ENCODE measurements around the gene GRID2IP.
"Not testable (repeated sequence)": the region's sequence is repeated elsewhere in the genome, so short reads cannot be mapped to it uniquely, and the experiment has no call there.

GRID2IP gene

GRCh38 chr7:6551016-6551511 lies at the start of gene GRID2IP:
TSS of gene GRID2IP (minus strand) at chr7:6551461. CDS start at chr7:6551436, 25 bp downstream.
- no peak for DNase-seq

GRCh38 chr7:6600093-6600492 lies 48.8 kb upstream of the GRID2IP start:
- DNase-seq: no peak

DNA sequence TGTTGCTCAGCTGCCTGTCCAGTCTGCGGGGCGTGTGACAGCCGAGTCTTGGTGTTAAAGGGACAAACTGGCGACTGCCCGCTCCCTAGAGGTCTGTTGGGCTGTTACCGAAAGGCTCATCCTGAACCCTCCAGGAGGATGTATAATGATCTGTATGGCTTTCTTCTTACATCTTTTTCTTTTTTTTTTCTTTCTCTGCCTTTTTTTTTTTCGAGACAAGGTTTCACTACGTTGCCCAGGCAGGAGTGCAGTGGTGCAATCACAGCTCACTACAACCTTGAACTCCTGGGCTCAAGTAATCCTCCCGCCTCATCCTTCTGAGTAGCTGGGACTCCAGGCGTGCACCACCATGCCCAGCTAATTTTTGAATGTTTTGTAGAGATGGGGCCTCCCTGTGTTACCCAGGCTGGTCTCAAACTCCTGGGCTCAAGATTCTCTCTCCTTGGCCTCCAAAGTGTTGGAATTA lies 39.4 kb upstream of the GRID2IP start:
- DNase-seq: no peak

GRCh38 chr7:6589829-6590644 lies 38.8 kb upstream of the GRID2IP start, which contains the start of gene INTS15:
TSS of gene INTS15 (plus strand) at chr7:6590021. CDS start at chr7:6590284, 263 bp downstream.
- peak; percentile 93 for DNase-seq

DNA sequence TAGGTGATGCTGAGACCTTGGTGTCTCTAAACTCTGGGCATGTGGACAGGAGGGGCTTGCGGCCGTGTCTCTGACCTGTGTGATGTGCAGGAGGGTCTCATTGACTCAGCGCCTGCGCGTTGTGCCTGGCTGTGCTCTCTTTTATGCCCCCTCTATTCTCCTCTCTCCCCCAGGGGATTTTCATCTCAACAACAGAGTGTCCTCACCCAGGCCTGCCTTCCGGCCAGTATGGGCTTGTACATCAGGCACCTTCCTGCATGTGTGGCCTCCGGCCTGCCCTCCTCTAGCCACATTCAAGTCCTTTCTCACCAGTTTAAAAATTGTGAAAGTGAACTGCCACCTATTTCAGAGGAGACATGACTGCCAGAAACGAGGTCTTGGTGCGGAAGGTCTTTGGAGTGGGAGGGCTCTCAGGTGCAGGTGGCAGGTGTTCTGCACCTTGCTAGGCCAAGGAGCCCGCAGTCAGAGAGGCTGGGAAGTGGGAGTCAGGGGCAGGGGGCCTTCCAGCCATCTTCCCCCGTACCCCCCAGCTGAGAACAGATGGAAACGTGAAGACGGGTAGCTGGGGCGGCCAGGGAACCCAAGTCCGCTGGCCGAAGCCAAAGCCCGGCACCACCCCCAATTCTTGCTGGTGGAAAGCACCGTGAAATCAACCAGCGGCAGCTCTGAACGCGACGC lies 38.0 kb upstream of the GRID2IP start:
- no peak for DNase-seq

DNA sequence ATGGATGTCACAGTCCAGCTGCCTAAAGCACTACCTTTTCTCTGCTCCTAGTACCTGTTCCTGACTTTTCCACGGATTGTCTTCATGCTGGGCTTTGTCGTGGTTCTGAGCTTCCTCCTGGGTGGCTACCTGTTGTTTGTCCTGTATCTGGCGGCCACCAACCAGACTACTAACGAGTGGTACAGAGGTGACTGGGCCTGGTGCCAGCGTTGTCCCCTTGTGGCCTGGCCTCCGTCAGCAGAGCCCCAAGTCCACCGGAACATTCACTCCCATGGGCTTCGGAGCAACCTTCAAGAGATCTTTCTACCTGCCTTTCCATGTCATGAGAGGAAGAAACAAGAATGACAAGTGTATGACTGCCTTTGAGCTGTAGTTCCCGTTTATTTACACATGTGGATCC lies 37.3 kb upstream of the GRID2IP start:
- DNase-seq: no peak

DNA sequence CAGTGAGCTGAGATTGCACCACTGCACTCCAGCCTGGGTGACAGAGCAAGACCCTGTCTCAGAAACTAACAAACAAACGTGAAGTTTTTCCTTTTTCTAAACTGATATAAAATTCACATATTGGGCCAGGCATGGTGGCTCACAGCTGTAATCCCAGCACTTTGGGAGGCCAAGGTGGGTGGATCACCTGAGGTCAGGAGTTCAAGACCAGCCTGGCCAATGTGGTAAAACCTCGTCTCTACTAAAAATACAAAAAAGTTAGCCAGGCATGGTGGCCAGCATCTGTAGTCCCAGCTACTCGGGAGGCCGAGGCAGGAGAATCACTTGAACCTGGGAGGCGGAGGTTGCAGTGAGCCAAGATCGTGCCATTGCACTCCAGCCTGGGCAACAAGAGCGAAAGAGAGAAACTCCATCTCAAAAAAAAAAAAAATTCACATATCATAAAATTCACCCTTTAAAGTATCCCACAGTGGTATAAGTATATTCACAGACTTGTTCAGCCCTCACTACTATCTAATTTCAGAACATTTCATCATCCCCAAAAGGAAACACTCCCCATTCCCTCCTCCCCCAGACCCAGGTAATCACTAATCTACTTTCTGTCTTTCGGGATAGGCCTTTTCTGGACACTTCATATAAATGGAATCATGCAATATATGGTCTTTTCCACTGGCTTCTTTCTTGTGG lies 34.6 kb upstream of the GRID2IP start:
- not testable (repeated sequence) for DNase-seq

DNA sequence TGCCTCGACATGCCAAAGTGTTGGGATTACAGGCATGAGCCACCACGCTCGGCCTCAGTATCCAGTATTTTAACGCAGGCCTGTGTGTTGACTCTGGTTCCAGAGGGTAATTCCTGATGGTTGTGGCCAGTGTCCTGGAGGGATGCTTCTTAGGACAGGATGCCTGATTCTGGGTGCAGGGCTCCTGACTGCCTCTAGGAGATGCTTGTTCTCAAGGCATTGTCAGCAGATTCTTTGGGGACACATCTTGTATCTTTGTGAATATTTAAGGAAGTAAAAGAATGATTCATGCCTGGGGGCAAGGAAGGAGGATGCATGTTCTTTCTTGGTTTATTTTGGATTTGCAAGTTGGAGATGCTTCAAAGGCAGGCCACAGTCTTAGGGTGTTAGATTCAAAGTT lies 28.2 kb upstream of the GRID2IP start:
- DNase-seq: no peak

GRCh38 chr7:6578114-6579084 lies 27.1 kb upstream of the GRID2IP start:
- DNase-seq: no peak

DNA sequence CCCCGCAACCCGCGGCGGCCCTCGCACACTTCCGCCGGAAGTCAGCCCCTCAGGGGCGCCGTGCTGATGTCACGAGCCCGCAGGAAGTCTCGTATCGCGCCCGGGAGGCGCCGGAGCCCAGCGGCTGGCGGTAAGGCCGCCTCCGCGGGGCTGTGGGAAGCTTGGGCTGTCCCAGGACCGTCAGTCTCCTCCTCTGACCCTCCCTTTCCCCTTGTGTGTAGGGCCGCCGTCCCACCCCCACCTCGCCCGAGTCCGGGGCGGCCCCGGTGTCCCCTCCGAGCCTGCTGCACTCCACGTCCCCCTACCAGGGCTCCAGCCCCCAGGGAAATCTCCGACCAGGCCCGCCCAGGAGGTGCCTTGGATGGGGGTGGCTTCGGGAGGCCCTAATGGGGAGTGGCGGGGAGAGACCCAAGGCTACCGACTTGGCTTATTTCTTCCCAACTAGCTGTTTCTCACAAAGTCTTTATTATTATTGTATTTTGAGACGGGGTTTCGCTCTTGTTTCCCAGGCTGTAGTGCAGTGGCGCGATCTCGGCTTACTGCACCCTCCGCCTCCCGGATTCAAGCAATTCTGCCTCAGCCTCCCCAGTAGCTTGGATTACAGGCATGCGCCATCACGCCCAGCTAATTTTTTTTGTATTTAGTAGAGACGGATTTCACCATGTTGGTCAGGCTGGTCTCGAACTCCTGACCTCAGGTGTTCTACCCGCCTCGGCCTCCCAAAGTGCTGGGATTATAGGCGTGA lies 26.3 kb upstream of the GRID2IP start, which contains the start of gene ZDHHC4:
Gene ZDHHC4, plus strand, starts transcription at position 86 of the 745 bp plus-strand sequence. CDS start 3,108 bp downstream, outside the sequence.
- peak; percentile 93 for DNase-seq

- not testable (repeated sequence) for DNase-seq
Observed at GRCh38 chr7:6576867-6577368, 25.7 kb upstream of the GRID2IP start.

DNA sequence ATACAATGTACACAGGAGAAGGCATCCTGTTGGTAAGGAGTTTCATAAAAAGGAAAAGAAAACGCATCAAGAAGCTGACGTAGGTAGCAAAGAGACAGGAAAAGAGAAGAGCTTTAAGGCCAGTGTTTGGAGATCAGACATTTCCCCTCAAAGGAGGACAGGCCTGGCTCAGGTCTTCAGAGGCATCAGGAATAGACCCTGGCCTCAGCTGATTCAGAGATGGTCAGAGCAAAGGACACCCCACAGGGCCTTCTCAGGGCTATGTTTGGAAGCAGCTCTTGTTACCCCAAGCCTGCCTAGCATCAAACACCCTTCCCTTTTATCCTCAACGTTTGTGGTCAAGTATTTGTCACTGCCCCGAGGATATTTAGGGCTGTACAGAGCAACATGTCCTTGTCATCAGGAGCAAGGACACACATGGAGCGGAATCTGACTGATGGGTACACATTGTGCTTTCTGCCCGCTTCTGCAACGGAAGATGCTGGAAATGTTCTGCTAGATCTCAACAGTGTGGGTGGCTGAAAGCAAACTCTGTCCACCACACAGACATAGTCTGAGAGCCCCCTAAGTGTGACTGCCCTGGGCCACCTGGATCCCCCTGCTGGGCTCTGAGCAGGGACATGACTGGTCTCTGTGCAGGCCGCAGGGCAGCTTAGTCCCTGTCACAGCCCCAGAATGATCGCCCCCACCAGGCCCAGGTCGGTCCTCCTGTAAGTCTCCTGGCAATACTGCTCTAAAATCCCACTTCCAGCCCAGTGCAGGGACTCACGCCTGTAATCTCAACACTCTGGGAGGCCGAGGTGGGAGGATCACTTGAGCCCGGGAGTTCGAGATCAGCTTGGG lies 25.0 kb upstream of the GRID2IP start:
- peak; percentile 68 for DNase-seq

DNA sequence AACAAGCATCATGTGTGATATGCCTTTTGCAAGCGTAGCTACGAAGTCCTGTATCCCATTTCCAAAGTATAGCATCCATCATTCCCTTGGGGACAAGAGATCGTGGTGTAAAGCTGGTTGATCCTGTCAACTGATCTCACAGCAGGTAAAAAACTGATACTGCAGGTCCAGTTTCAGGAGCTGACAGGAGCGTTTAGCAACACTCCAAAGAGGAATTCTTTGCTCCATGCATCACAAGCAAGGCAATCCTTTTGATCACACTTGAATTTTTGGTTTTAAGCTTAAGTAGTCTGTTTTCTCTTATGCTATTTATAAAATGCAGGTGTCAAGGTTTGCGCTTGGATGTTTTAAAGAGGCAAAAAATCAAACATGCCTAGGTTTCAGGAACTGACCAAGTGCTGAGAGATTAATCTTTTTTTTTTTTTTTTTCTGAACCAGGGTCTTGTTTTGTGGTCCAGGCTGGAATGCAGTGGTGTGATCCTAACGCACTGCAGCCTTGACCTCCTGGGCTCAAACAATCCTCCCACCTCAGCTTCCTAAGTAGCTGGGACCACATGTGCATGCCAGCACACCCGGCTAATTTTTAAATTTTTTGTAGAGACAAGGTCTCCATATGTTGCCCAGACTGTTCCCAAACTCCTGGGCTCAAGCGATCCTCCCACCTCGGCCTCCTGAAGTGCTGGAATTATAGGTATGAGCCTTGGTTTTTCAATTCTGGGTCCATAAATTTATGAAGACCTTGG lies 24.2 kb upstream of the GRID2IP start:
- DNase-seq: no peak

GRCh38 chr7:6571160-6571779 lies 20.0 kb upstream of the GRID2IP start:
- no peak for DNase-seq

- no peak for DNase-seq
Observed at GRCh38 chr7:6567886-6568285, 16.6 kb upstream of the GRID2IP start.

- DNase-seq: no peak
Observed at GRCh38 chr7:6565655-6566054, 14.4 kb upstream of the GRID2IP start.

DNA sequence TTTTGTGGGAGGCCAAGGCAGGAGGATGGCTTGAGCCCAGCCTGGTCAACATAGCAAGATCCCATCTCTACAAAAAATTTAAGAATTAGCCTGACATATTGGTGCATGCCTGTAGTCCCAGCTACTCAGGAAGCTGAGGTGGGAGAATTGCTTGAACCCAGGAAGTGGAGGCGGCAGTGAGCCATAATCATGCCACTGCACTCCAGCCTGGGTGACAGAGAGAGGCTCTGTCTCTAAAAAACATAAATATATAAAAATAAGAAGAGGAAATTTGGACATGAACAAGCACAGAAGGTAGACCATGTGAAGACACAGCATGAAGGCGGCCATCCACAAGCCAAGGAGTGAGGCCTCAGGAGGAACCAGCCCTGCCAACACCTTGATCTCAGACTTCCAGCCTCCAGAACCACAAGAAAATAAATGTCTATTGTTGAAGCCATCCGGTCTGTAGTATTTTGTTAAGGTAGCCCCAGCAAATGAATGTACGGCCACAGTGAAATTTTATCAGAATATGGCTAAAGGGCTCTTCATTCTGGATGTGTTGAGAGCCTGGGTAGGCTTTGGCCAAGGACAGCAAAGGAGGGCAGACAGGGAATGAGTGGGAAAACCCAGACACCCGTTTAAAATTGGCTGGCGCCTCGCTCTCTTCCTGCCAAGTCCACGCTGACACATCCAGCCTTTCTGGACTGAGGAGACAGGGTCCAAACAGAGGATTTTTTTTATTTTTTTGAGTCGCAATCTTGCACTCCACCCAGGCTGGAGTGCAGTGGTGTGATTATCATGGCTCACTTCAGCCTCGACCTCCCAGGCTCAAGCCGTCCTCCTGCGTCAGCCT lies 12.9 kb upstream of the GRID2IP start:
- DNase-seq: no peak

- DNase-seq: no peak
Observed at GRCh38 chr7:6562106-6562505, 10.8 kb upstream of the GRID2IP start.

All from activated CD8-positive, alpha-beta memory T cell treated with anti-CD3 and anti-CD28 coated beads for 24 hours (primary cell).